Progenitor cell of endocrine pancreas (in vitro differentiated cells): ENCODE data around the gene UST. TPM values are rescaled to one million over a fixed set of nuclear protein-coding genes. Genes with fewer than 3 reads are reported as not detected.
"Not testable (repeated sequence)": the region's sequence is repeated elsewhere in the genome, so short reads cannot be mapped to it uniquely, and the experiment has no call there.

ENCODE experiments used
- DNase-seq: peaks from one replicate; pipeline ENCODE4 v3.0.0; 2021; ENCODE audit warnings: low spot score; ENCODE audit not compliant: unreplicated experiment
- H3K27ac Mint-ChIP-seq: 2 replicates; pipeline ENCODE4 v1.8.0; 2021; ENCODE audit warnings: mild to moderate bottlenecking, moderate library complexity, mixed read lengths
- H3K27me3 Mint-ChIP-seq: 2 replicates; pipeline ENCODE4 v1.8.0; 2021; ENCODE audit warnings: mixed read lengths
- H3K36me3 Mint-ChIP-seq: 2 replicates; pipeline ENCODE4 v1.8.0; 2022; ENCODE audit warnings: mixed read lengths; ENCODE audit not compliant: insufficient read depth
- H3K4me1 Mint-ChIP-seq: 2 replicates; pipeline ENCODE4 v1.8.0; 2021; ENCODE audit warnings: low read depth, mixed read lengths
- H3K4me3 Mint-ChIP-seq: 2 replicates; pipeline ENCODE4 v1.8.0; 2021; ENCODE audit warnings: low read depth, mild to moderate bottlenecking, moderate library complexity, mixed read lengths
- H3K9me3 Mint-ChIP-seq: 2 replicates; pipeline ENCODE4 v1.8.0; 2021; ENCODE audit warnings: low read depth, mixed read lengths
- total RNA-seq: library from RNA; stranded (reverse); gene quantifications from 2 replicates; pipeline ENCODE4 v1.2.1, GENCODE V29; 2021
- TF ChIP-seq, protein P1 (sequence below): fragments of 200-600 bp; sonication (generic); IDR thresholded peaks from one replicate; pipeline ENCODE4 v1.5.0; 2021; ENCODE audit warnings: antibody characterized with exemption, mild to moderate bottlenecking; ENCODE audit not compliant: unreplicated experiment

Gene UST
- total RNA-seq, 1 donor from 2014 or later, result 2.9 TPM

DNA sequence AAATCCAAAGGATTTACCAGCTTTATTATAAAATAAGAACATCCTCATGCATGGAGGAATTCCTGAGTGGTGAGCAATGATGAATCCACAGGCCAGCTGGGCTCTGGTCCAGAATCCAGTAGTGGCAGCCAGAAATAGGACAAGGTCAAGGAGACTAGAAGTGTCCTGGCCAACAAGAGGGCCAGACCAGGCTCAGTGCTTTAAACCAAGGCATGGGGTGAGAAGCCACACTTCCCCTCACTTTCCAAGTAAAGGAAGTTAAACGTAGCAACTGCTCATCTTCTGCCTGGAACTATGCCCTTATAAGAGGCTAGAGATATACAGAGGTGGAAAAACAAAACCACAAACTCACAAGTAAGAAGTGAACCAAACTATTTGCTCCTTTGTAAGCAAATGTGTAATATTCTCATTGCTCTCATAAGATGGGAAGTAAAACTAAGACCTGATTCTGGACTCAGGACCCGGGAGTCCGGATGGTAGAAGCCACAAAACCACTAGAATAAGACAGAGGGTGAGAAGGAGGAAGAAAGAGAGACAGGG is 253.2 kb downstream of the UST start:
- Mint-ChIP-seq H3K4me3 (no peak overlapping the region), H3K9me3 (peaks cover 18% of the 10 kb centered on the region), H3K36me3 (peaks cover 8% of the 10 kb centered on the region), H3K4me1 (peaks cover 3% of the 10 kb centered on the region), H3K27me3 (no peaks in the 10 kb centered on the region), H3K27ac (no peak overlapping the region)
- DNase-seq, result no peak
- TF ChIP-seq, protein P1, sequence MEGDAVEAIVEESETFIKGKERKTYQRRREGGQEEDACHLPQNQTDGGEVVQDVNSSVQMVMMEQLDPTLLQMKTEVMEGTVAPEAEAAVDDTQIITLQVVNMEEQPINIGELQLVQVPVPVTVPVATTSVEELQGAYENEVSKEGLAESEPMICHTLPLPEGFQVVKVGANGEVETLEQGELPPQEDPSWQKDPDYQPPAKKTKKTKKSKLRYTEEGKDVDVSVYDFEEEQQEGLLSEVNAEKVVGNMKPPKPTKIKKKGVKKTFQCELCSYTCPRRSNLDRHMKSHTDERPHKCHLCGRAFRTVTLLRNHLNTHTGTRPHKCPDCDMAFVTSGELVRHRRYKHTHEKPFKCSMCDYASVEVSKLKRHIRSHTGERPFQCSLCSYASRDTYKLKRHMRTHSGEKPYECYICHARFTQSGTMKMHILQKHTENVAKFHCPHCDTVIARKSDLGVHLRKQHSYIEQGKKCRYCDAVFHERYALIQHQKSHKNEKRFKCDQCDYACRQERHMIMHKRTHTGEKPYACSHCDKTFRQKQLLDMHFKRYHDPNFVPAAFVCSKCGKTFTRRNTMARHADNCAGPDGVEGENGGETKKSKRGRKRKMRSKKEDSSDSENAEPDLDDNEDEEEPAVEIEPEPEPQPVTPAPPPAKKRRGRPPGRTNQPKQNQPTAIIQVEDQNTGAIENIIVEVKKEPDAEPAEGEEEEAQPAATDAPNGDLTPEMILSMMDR, result no peak

DNA sequence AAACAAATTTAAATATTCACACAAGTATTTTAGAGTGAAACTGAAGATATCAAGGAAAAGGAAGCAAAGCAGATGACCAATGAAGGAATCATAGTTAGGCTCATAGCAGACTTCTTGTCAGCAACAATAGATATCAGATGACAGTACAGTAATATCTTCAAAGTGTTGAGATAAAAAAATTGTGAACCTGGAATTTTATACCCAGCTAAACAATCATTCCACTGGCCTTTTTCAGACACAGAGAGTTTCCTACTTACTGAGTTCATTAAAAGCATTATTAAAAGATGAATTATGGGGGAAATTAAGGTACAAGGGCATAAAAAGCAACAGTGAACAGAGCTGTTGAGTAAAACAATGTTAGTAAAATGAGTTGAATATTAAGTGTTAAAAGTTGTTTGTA is 254.6 kb downstream of the UST start:
- Mint-ChIP-seq H3K4me1 (peaks cover 2% of the 10 kb centered on the region), H3K9me3 (peaks cover 22% of the 10 kb centered on the region), H3K27ac (no peak overlapping the region), H3K36me3 (peaks cover 8% of the 10 kb centered on the region), H3K4me3 (no peak overlapping the region), H3K27me3 (no peaks in the 10 kb centered on the region)
- no peak for DNase-seq
- TF ChIP-seq, protein P1, result no peak

DNA sequence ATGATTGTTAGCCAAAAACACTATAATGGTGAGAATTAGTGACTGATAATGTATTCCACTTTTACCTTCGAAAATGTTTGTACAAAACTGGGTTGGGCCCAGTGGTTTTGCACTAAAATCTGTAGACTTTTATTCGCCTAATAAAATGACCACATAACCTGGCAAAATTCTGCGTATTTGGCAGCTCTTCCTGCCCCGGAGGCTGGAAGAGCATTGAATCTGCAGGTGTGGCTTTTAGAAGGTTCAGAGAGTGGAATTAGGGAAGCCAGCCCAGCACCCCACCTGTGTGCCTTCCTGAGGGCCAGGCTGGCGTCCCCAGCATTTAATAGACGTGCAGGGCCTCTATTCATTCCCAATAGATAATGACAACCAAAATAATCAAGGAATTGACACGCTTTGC is 256.7 kb downstream of the UST start:
- H3K27ac Mint-ChIP-seq, result no peak overlapping the region
- H3K9me3 Mint-ChIP-seq, result peaks cover 24% of the 10 kb centered on the region
- TF ChIP-seq, protein P1, result no peak
- H3K36me3 Mint-ChIP-seq, result peaks cover 10% of the 10 kb centered on the region
- peaks cover 1% of the 10 kb centered on the region for H3K4me1 Mint-ChIP-seq
- H3K27me3 Mint-ChIP-seq, result no peaks in the 10 kb centered on the region
- no peak overlapping the region for H3K4me3 Mint-ChIP-seq
- no peak for DNase-seq

DNA sequence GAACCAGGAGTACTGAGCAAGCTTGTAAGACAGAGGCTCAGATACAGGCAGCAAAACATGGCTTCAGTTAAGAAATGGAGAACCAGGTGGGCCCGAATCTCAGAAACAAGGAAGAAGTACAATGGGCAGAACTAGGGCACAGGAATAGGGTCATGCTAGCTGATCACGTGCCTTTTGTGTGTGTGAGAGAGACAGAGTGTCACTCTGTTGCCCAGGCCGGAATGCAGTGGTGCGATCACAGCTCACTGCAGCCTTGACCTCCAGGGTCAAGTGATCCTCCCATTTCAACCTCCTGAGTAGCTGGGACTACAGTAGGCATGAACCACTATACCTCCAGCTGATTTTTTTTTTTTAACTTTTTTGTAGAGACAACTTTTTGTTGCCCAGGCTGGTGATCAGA is 257.8 kb downstream of the UST start:
- Mint-ChIP-seq H3K27ac (no peak overlapping the region), H3K36me3 (peaks cover 10% of the 10 kb centered on the region), H3K4me3 (no peak overlapping the region), H3K4me1 (peaks cover 1% of the 10 kb centered on the region), H3K9me3 (peaks cover 24% of the 10 kb centered on the region), H3K27me3 (no peaks in the 10 kb centered on the region)
- no peak for DNase-seq
- TF ChIP-seq, protein P1, result no peak

DNA sequence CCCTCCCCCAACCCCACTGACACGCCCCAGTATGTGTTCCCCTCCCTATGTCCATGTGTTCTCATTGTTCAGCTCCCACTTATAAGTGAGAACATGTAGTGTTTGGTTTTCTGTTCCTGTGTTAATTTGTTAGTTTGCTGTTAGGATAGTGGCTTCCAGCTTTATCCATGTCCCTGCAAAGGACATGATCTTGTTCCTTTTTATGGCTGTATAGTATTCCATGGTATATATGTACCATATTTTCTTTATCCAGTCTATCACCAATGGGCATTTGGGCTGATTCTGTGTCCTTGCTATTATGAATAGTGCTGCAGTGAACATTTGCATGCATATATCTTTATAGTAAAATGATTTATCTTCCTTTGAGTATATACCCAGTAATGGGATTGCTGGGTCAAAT is 259.4 kb downstream of the UST start:
- not testable (repeated sequence) for H3K36me3 Mint-ChIP-seq, H3K27ac Mint-ChIP-seq, H3K4me3 Mint-ChIP-seq, H3K27me3 Mint-ChIP-seq, H3K4me1 Mint-ChIP-seq, DNase-seq
- peaks cover 13% of the 10 kb centered on the region for H3K9me3 Mint-ChIP-seq

DNA sequence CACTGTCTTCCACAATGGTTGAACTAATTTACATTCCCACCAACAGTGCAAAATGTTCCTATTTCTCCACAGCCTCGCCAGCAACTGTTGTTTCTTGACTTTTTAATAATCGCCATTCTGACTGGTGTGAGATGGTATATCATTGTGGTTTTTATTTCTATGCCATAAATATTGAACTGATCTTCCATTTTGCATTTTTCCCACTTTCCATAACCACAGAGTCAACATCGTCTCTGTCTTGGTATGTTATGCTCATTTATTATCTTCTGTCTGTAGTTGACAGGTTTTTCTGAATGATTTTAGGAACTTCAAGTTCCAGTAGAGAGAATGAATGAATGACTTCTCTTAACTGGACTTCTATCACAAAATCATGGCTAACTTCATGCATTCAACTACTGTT is 259.8 kb downstream of the UST start:
- Mint-ChIP-seq H3K27me3 (no peaks in the 10 kb centered on the region), H3K9me3 (peaks cover 9% of the 10 kb centered on the region), H3K4me3 (no peak overlapping the region), H3K36me3 (peaks cover 2% of the 10 kb centered on the region), H3K4me1 (peaks cover 1% of the 10 kb centered on the region), H3K27ac (no peak overlapping the region)
- TF ChIP-seq, protein P1, result no peak
- no peak for DNase-seq
